Left ventricle myocardium inferior (tissue), 1 donor: ENCODE data around the gene METTL5. TPM values are rescaled to one million over a fixed set of nuclear protein-coding genes. Genes with fewer than 3 reads are reported as not detected.

Source experiments
- DNase-seq: peaks from one replicate; pipeline ENCODE4 v3.0.0-alpha.2; 2020
- H3K27ac ChIP-seq: fragments of 200-600 bp; replicated peaks from 2 replicates; pipeline ENCODE4 v1.8.0; 2021
- H3K27me3 ChIP-seq: fragments of 200-600 bp; 2 replicates; pipeline ENCODE4 v1.8.0; 2021; ENCODE audit warnings: low read depth
- H3K36me3 ChIP-seq: fragments of 200-600 bp; 2 replicates; pipeline ENCODE4 v1.8.0; 2021
- H3K4me1 ChIP-seq: fragments of 200-600 bp; 2 replicates; pipeline ENCODE4 v1.8.0; 2021
- H3K4me3 ChIP-seq: fragments of 200-600 bp; 2 replicates; pipeline ENCODE4 v1.8.0; 2021; ENCODE audit warnings: mild to moderate bottlenecking, moderate library complexity
- H3K9me3 ChIP-seq: fragments of 200-600 bp; replicated peaks from 2 replicates; pipeline ENCODE4 v1.8.0; 2021
- intact Hi-C: fragments of 100-400 bp; cut with micrococcal nuclease; formaldehyde crosslinking; loops from one replicate; pipeline ENCODE4 v1.11.0; 2022
- total RNA-seq: library from RNA; stranded (reverse); fragmentation: NEBNext Ultra II Directional; extraction: Animal tissue kit (Norgen Biotek cat#: 25700); gene quantifications from one replicate; pipeline ENCODE4 v1.2.1, GENCODE V29; 2021
- TF ChIP-seq, protein P1 (sequence below): fragments of 200-600 bp; IDR thresholded peaks from 2 replicates; pipeline ENCODE4 v1.8.0; 2021; ENCODE audit warnings: antibody characterized with exemption, mild to moderate bottlenecking, borderline replicate concordance
- donor health status: DM: no; HTN: yes; CAD: no; lungs with severe emphysema.

METTL5 gene
- total RNA-seq, 1 donor from 2014 or later = 60.4 TPM

DNA sequence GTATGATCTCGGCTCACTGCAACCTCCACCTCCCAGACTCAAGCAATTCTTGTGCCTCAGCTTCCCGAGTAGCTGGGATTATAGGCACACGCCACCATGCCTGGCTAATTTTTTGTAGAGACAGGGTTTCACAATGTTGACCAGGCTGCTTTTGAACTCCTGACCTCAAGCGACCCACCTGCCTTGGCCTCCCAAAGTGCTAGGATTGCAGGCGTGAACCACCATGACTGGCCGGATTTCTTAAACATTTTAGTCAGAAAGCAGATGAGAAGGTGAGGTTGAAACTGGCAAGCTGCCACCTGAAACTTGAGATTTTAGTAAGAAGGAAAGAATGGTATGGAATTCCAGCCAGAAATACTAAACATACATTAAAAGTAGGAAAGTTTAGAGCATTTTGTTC is 59.2 kb downstream of the METTL5 start:
- H3K4me1 ChIP-seq = peaks cover 19% of the 10 kb centered on the region
- no peak for DNase-seq

DNA sequence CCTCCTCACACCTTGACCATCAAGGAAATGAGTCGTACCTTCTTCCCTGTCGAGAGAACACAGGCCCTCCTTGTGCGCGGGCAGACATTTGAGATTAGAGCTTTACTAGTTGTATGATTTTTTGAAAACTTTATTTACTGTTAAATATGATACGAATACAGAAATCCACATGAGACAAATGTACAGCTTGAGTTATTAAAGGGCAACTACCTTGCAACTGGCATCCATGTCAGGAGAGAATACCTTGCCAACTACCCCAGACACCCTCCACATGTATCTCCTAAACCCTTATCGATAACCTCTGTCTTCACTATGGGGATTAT is 62.8 kb downstream of the METTL5 start:
- intact Hi-C loops = no loop called here
- Histone ChIP-seq H3K36me3 (no peaks in the 10 kb centered on the region), H3K4me1 (peaks cover under 1% of the 10 kb centered on the region), H3K9me3 (peaks cover 3% of the 10 kb centered on the region), H3K27me3 (no peaks in the 10 kb centered on the region), H3K27ac (no peak overlapping the region), H3K4me3 (no peak overlapping the region)
- TF ChIP-seq, protein P1, sequence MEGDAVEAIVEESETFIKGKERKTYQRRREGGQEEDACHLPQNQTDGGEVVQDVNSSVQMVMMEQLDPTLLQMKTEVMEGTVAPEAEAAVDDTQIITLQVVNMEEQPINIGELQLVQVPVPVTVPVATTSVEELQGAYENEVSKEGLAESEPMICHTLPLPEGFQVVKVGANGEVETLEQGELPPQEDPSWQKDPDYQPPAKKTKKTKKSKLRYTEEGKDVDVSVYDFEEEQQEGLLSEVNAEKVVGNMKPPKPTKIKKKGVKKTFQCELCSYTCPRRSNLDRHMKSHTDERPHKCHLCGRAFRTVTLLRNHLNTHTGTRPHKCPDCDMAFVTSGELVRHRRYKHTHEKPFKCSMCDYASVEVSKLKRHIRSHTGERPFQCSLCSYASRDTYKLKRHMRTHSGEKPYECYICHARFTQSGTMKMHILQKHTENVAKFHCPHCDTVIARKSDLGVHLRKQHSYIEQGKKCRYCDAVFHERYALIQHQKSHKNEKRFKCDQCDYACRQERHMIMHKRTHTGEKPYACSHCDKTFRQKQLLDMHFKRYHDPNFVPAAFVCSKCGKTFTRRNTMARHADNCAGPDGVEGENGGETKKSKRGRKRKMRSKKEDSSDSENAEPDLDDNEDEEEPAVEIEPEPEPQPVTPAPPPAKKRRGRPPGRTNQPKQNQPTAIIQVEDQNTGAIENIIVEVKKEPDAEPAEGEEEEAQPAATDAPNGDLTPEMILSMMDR = no peak
- DNase-seq = no peak

More for the DNA sequence above, 59.2 kb downstream of the METTL5 start:
- intact Hi-C loops = no loop called here
- no peak overlapping the region for H3K4me3 ChIP-seq
- TF ChIP-seq, protein P1 = no peak
- no peaks in the 10 kb centered on the region for H3K36me3 ChIP-seq
- peaks cover 3% of the 10 kb centered on the region for H3K9me3 ChIP-seq
- peaks cover 30% of the 10 kb centered on the region for H3K27me3 ChIP-seq
- no peak overlapping the region for H3K27ac ChIP-seq

Other genes starting within 250 kb of the METTL5 start
- 38.0 TPM for gene PPIG, start 240.6 kb downstream of the METTL5 start, total RNA-seq
- gene CFAP210, start 130.5 kb downstream of the METTL5 start, total RNA-seq = not detected
- 3.2 TPM for gene PHOSPHO2, start 130.4 kb downstream of the METTL5 start, total RNA-seq
- gene KLHL23, start 91.1 kb downstream of the METTL5 start, total RNA-seq = 10.4 TPM
- 54.8 TPM for gene SSB, start 26.0 kb downstream of the METTL5 start, total RNA-seq
- 99.5 TPM for gene UBR3, start 2.5 kb upstream of the METTL5 start, total RNA-seq